CD4-positive, CD25-positive, alpha-beta regulatory T cell (primary cell): ENCODE measurements around the gene HOXD13. TPM values are rescaled to one million over a fixed set of nuclear protein-coding genes. Genes with fewer than 3 reads are reported as not detected.
A peak's percentile ranks its signal among the peaks of the same experiment; 100 is the strongest.

ENCODE experiments used
- ATAC-seq, 2 donors: fragments of 150-1000 bp; cut with Tn5 transposase; one replicate each; pipeline ENCODE4 v1.10.0; 2021; ENCODE audit warnings: low read depth in 2 of 2, moderate number of reproducible peaks in 2 of 2, moderate library complexity in 1 of 2
- DNase-seq, 3 donors: peaks; one replicate each; pipeline versions ENCODE4 v3.0.0 to v3.0.0-alpha.2; 2012 to 2022; ENCODE audit warnings: mixed read lengths in 1 of 3
- H3K27ac ChIP-seq: one replicate; pipeline ENCODE4 v1.7.0; 2013; ENCODE audit warnings: mild to moderate bottlenecking, low read length; ENCODE audit not compliant: insufficient read depth, poor library complexity, severe bottlenecking
- H3K27me3 ChIP-seq: one replicate; pipeline ENCODE4 v1.7.0; 2013; ENCODE audit warnings: low read length; ENCODE audit not compliant: control insufficient read depth, insufficient read depth
- H3K36me3 ChIP-seq: one replicate; pipeline ENCODE4 v1.7.0; 2013; ENCODE audit warnings: mild to moderate bottlenecking, low read length, moderate library complexity; ENCODE audit not compliant: control insufficient read depth, insufficient read depth
- H3K4me1 ChIP-seq: 2 replicates; pipeline ENCODE4 v1.7.0; 2013; ENCODE audit warnings: mild to moderate bottlenecking, low read length; ENCODE audit not compliant: insufficient read depth, control insufficient read depth, poor library complexity, severe bottlenecking
- H3K4me3 ChIP-seq: one replicate; pipeline ENCODE4 v1.7.0; 2013; ENCODE audit warnings: low read depth, mild to moderate bottlenecking, low read length, moderate library complexity
- H3K9me3 ChIP-seq, 2 experiments: 1 replicate in 1 of 2; 2 replicates in 1 of 2; pipeline ENCODE4 v1.7.0; 2013; ENCODE audit warnings: low read length in 2 of 2, mild to moderate bottlenecking in 1 of 2, moderate library complexity in 1 of 2; ENCODE audit not compliant: control insufficient read depth in 2 of 2
- H3K27ac Mint-ChIP-seq, 3 donors: one replicate each; pipeline ENCODE4 v1.8.0; 2020 to 2022; ENCODE audit warnings: mild to moderate bottlenecking in 3 of 3, mixed read lengths in 3 of 3, moderate library complexity in 2 of 3
- H3K27me3 Mint-ChIP-seq: one replicate; pipeline ENCODE4 v1.8.0; 2022; ENCODE audit warnings: mild to moderate bottlenecking, mixed read lengths
- H3K36me3 Mint-ChIP-seq: one replicate; pipeline ENCODE4 v1.8.0; 2020; ENCODE audit warnings: mixed read lengths
- H3K4me1 Mint-ChIP-seq, 4 donors: one replicate each; pipeline ENCODE4 v1.8.0; 2020 to 2022; ENCODE audit warnings: mixed read lengths in 4 of 4, mild to moderate bottlenecking in 1 of 4
- H3K4me3 Mint-ChIP-seq, 4 donors: one replicate each; pipeline ENCODE4 v1.8.0; 2020 to 2022; ENCODE audit warnings: mild to moderate bottlenecking in 4 of 4, mixed read lengths in 4 of 4, moderate library complexity in 3 of 4
- H3K9me3 Mint-ChIP-seq, 7 donors: one replicate each; pipeline ENCODE4 v1.8.0; 2020 to 2022; ENCODE audit warnings: mixed read lengths in 7 of 7, mild to moderate bottlenecking in 3 of 7, moderate library complexity in 2 of 7
- polyA plus RNA-seq, 4 donors: library from polyadenylated mRNA; unstranded; fragments of 300-500 nt; fragmentation: Illumina TruSeq; gene quantifications; one replicate each; pipeline ENCODE4 v1.2.3, GENCODE V29; 2021
- total RNA-seq: library from RNA; stranded (reverse); gene quantifications from one replicate; pipeline ENCODE4 v1.2.3, GENCODE V29; 2022

HOXD13 gene
- total and polyA plus RNA-seq, 5 donors from 2014 or later = not detected

- Mint-ChIP-seq H3K4me3 (peak overlapping the region; percentile 44 to 84 (median 64)), H3K4me1 (peaks cover 2 to 15% (median 12%) of the 10 kb centered on the region in 4 donors), H3K27me3 (peaks cover 87% of the 10 kb centered on the region), H3K36me3 (peaks cover 3% of the 10 kb centered on the region), H3K27ac (peak overlapping the region in 2 of 3 donors; percentile 77 to 84), H3K9me3 (peaks cover 0 to 42% (median 11%) of the 10 kb centered on the region in 7 donors)
- Histone ChIP-seq H3K9me3 (peaks cover 30 to 58% of the 10 kb centered on the region in 2 experiments), H3K27ac (no peak overlapping the region), H3K4me3 (no peak overlapping the region), H3K27me3 (peaks cover 65% of the 10 kb centered on the region), H3K4me1 (peaks cover 13% of the 10 kb centered on the region), H3K36me3 (no peaks in the 10 kb centered on the region)
- DNase-seq = no peak
- no peak for ATAC-seq
These were observed 13.8 kb upstream of the HOXD13 start for GRCh38 chr2:176078541-176079284.

DNA sequence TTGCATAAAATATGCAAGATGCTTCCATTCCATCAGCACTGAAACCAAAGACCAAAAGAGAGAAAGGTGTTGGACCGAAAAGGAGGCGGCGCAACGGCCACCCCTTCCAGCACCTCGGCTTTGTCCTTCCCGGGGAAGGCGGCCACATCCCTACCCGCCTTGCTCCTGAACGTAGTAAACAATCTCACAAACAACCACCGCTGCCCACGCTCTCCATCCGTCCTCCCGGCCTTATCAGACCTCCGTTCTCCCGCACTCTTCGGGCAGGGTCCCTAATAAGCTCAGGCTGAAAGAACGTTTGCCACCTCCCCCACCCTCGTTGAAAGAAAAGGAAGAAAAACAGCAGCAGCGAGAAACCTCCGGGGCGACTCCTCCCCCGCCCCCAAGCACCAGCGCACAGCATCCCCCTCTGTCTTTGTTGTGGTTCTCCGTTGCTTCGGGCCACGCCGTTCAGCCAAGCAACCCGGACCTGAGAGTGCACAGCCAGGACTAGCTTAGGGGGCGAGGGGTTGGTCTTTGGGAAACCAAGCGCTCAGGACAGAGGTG is 13.2 kb upstream of the HOXD13 start:
- Histone ChIP-seq H3K9me3 (peaks cover 33 to 64% of the 10 kb centered on the region in 2 experiments), H3K36me3 (no peaks in the 10 kb centered on the region), H3K27ac (no peak overlapping the region), H3K27me3 (peaks cover 66% of the 10 kb centered on the region), H3K4me1 (peaks cover 13% of the 10 kb centered on the region), H3K4me3 (no peak overlapping the region)
- Mint-ChIP-seq H3K36me3 (peaks cover 4% of the 10 kb centered on the region), H3K9me3 (peaks cover 0 to 48% (median 14%) of the 10 kb centered on the region in 7 donors), H3K4me1 (peaks cover 2 to 16% (median 15%) of the 10 kb centered on the region in 4 donors), H3K4me3 (peak overlapping the region; percentile 33 to 84 (median 64)), H3K27me3 (peaks cover 88% of the 10 kb centered on the region), H3K27ac (peak overlapping the region; percentile 75 to 84 (median 77))
- DNase-seq (no peak), ATAC-seq (no peak)

DNA sequence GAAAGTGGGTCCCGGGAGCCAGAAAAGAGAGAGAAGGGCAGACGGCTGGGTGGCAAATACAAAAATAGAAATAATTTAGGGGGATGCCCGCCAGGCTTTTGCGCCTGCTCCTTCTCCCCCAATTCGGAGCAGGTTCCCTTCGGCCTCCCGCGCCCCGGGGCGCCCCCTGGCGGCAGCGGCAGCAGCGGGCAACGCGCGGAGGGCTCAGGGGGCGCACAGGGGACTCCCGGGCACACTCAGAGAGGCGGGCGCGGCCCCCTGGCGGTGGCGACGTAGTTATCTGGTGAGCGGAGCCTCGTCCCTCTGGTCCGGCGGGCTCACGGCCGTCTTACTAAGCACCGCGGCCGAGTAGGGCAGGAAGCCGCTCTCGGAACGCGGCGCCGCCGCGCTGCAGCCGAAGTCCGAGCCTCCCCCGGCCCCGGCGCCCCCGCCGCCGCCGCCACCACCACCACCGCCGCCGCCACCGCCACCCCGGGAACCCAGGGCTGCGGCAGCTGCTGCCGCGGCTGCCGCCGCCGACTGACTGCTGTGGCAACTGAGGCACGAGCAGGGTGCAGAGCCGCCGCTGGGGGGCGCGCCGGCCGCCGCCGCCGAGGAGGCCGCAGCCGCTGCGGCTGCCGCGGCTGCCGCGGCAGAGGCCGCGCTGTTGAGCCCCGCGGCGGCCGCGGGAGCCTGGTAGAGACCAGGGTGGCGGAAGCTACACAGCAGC is 12.5 kb upstream of the HOXD13 start:
- Histone ChIP-seq H3K4me3 (no peak overlapping the region), H3K27me3 (peaks cover 65% of the 10 kb centered on the region), H3K4me1 (peaks cover 13% of the 10 kb centered on the region), H3K27ac (no peak overlapping the region), H3K9me3 (peaks cover 33 to 70% of the 10 kb centered on the region in 2 experiments), H3K36me3 (no peaks in the 10 kb centered on the region)
- peaks cover 0 to 52% (median 14%) of the 10 kb centered on the region in 7 donors for H3K9me3 Mint-ChIP-seq
- H3K4me1 Mint-ChIP-seq = peaks cover 2 to 16% (median 15%) of the 10 kb centered on the region in 4 donors
- DNase-seq (no peak), ATAC-seq (no peak)
- peaks cover 88% of the 10 kb centered on the region for H3K27me3 Mint-ChIP-seq
- H3K4me3 Mint-ChIP-seq = peak overlapping the region in 3 of 4 donors; percentile 33 to 74 (median 55)
- peak overlapping the region in 2 of 3 donors; percentile 75 to 84 for H3K27ac Mint-ChIP-seq
- H3K36me3 Mint-ChIP-seq = peaks cover 4% of the 10 kb centered on the region

DNA sequence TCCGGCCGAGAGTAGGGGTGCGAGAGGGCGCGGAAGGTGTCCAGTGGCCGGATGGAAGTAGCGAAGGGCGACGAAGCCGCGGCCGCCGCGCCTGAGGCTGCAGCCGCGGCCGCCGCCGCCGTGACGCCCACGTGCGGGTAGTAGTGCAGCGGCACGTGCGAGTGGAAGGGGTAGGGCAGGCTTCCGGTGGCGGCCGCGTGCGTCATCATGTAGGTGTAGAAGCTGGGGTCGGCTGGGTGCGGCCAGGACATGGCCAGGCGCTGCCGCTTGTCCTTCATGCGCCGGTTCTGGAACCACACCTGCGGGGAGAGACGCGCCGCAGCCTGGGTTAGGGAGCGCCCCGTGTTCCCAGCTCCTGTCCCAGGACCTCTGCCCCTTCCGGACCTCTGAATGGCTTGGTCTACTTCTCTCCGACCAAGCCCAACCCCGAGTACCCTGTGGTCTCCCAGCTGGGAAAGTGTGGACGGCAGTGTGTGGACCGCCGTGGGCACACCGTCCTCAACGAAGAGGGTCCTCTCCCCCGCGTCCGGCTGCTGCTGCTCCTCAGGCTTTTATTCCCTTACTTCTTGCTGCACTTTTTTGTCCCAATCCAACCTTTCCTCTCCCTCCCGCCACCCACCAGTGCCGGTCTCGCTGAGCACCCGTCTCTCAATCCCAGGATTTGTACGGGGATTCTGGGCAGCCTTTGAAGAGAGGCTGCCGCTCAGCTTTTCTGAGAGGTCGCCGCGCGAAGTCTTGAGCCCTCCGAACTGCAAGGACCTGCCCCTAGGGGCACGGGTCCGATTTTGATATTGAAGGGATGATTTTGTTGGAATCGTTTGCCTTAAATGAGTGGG is 11.8 kb upstream of the HOXD13 start:
- peaks cover 13% of the 10 kb centered on the region for H3K4me1 ChIP-seq
- H3K9me3 ChIP-seq = peaks cover 30 to 76% of the 10 kb centered on the region in 2 experiments
- ATAC-seq = no peak
- Mint-ChIP-seq H3K36me3 (peaks cover 4% of the 10 kb centered on the region), H3K4me1 (peaks cover 2 to 16% (median 15%) of the 10 kb centered on the region in 4 donors), H3K4me3 (peak overlapping the region in 3 of 4 donors; percentile 30 to 77 (median 73)), H3K9me3 (peaks cover 0 to 46% (median 12%) of the 10 kb centered on the region in 7 donors), H3K27ac (peak overlapping the region; percentile 56 to 83 (median 62)), H3K27me3 (peaks cover 88% of the 10 kb centered on the region)
- no peak overlapping the region for H3K4me3 ChIP-seq
- H3K27me3 ChIP-seq = peaks cover 60% of the 10 kb centered on the region
- H3K27ac ChIP-seq = no peak overlapping the region
- H3K36me3 ChIP-seq = no peaks in the 10 kb centered on the region
- DNase-seq = no peak

GRCh38 chr2:176081376-176081836 is 11.1 kb upstream of the HOXD13 start:
- Histone ChIP-seq H3K27me3 (peaks cover 57% of the 10 kb centered on the region), H3K36me3 (no peaks in the 10 kb centered on the region), H3K4me1 (peaks cover 13% of the 10 kb centered on the region), H3K4me3 (no peak overlapping the region), H3K9me3 (peaks cover 26 to 82% of the 10 kb centered on the region in 2 experiments), H3K27ac (no peak overlapping the region)
- Mint-ChIP-seq H3K4me1 (peaks cover 3 to 16% (median 15%) of the 10 kb centered on the region in 4 donors), H3K27me3 (peaks cover 88% of the 10 kb centered on the region), H3K36me3 (peaks cover 4% of the 10 kb centered on the region), H3K9me3 (peaks cover 0 to 43% (median 11%) of the 10 kb centered on the region in 7 donors), H3K4me3 (peak overlapping the region in 3 of 4 donors; percentile 30 to 77 (median 73)), H3K27ac (peak overlapping the region; percentile 62 to 87 (median 83))
- no peak for ATAC-seq
- DNase-seq = no peak

- H3K9me3 ChIP-seq = peaks cover 20 to 77% of the 10 kb centered on the region in 2 experiments
- H3K36me3 ChIP-seq = no peaks in the 10 kb centered on the region
- DNase-seq (no peak), ATAC-seq (no peak)
- H3K36me3 Mint-ChIP-seq = peaks cover 4% of the 10 kb centered on the region
- peak overlapping the region in 2 of 3 donors; percentile 83 to 87 for H3K27ac Mint-ChIP-seq
- peak overlapping the region in 3 of 4 donors; percentile 30 to 53 (median 52) for H3K4me3 Mint-ChIP-seq
- H3K4me1 ChIP-seq = peaks cover 13% of the 10 kb centered on the region
- peaks cover 0 to 43% (median 8%) of the 10 kb centered on the region in 7 donors for H3K9me3 Mint-ChIP-seq
- no peak overlapping the region for H3K27ac ChIP-seq
- peaks cover 4 to 18% (median 15%) of the 10 kb centered on the region in 4 donors for H3K4me1 Mint-ChIP-seq
- no peak overlapping the region for H3K4me3 ChIP-seq
- H3K27me3 ChIP-seq = peaks cover 57% of the 10 kb centered on the region
- H3K27me3 Mint-ChIP-seq = peaks cover 88% of the 10 kb centered on the region
These were observed 10.5 kb upstream of the HOXD13 start for GRCh38 chr2:176081837-176082524.
